ENCODE results near the gene CLDN16.

DNA sequence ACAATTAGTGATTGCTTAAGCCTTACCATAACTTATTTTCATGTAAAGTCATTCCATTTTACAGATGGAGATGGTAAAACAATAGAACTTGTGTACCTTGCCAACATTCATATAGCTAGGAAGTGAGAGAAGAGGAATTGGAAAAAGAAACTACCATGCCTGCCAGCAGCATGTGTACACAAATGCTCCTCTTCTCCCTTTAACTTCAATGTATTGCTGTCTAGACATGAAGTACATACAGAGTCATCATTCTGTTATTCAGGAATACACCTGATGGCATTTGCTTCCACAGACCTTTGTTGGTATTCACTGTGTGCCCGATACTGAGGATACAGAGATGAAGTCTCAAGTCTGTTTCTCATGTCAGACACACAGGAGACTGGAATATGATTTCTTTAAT, 68.8 kb downstream of the CLDN16 start:
- TF ChIP-seq EZH2 (IDR thresholded peaks at IDR 0.05; ENCODE audit: borderline replicate concordance, low read length) (no peak), CTCF (IDR thresholded peaks at IDR 0.05; ENCODE audit: low read length) (no peak)
